C4-2B (cell line): Measurements from ENCODE around the gene FGGY.

Experiments used
- CTCF ChIP-seq: fragments of 450-650 bp; conservative IDR thresholded peaks from 2 replicates; pipeline ENCODE4 v1.5.1; 2017; ENCODE audit warnings: mild to moderate bottlenecking
- ZFX ChIP-seq: fragments of 450-650 bp; IDR thresholded peaks from 2 replicates; pipeline ENCODE4 v1.6.1; 2017

- no peak for TF ChIP-seq CTCF
- TF ChIP-seq ZFX = no peak
Observed at GRCh38 chr1:59412718-59413326, 115.9 kb downstream of the FGGY start.
